Measurements from ENCODE around the gene ZC2HC1B. TPM values are rescaled to one million over a fixed set of nuclear protein-coding genes. Genes with fewer than 3 reads are reported as not detected.
"Not testable (repeated sequence)": the region's sequence is repeated elsewhere in the genome, so short reads cannot be mapped to it uniquely, and the experiment has no call there.

ZC2HC1B gene
- total and polyA plus RNA-seq, 10 of the 15 experiments (the other 5 are each of a cell fraction or from before 2014, with no cell fraction given): 0.09 to 0.36 (median 0.31) TPM; not detected in 5

GRCh38 chr6:143867236-143867635, 3.0 kb downstream of the ZC2HC1B start:
- Histone ChIP-seq H3K27me3 (replicated peaks in 1 of 2; ENCODE audit: control insufficient read depth in 2 of 2, insufficient read depth in 2 of 2, low read length in 1 of 2) (no peaks in the 10 kb centered on the region), H4K20me1 (ENCODE audit: control insufficient read depth, insufficient read depth) (no peaks in the 10 kb centered on the region), H3K9ac (ENCODE audit: control insufficient read depth, insufficient read depth, low read length) (no peak overlapping the region), H3K4me1 (ENCODE audit: control insufficient read depth, insufficient read depth, low read length) (no peaks in the 10 kb centered on the region), H3K4me2 (ENCODE audit: control insufficient read depth, insufficient read depth) (no peak overlapping the region), H2AFZ (ENCODE audit: control insufficient read depth, low read depth, low read length) (no peak overlapping the region), H3K79me2 (ENCODE audit: control insufficient read depth, insufficient read depth, low read length) (no peaks in the 10 kb centered on the region), H3K4me3 (no peak overlapping the region), H3K9me3 (replicated peaks; ENCODE audit: control insufficient read depth, insufficient read depth, low read length) (peaks cover 2% of the 10 kb centered on the region; the same call in 2 of the 3 replicates), H3K27ac (ENCODE audit: control insufficient read depth, insufficient read depth) (no peak overlapping the region), H3K36me3 (ENCODE audit: control insufficient read depth in 2 of 2, insufficient read depth in 2 of 2, low read length in 1 of 2) (peaks cover 0 to 5% of the 10 kb centered on the region in 2 experiments; a peak in 2 of 4 replicates)
- POLR2A ChIA-PET: no interaction called here
- ATAC-seq (no peak), DNase-seq (ENCODE audit: low read depth, low spot score) (no peak), FAIRE-seq (no peak)
- CTCF ChIA-PET: no interaction called here
- RAD21 ChIA-PET (ENCODE audit: unreplicated experiment): no interaction called here
- no peak for TF ChIP-seq BCLAF1 (IDR thresholded peaks at IDR 0.05)
- TF ChIP-seq IKZF1 (conservative IDR thresholded peaks at IDR 0.05): no peak
- no peak for TF ChIP-seq BRCA1 (IDR thresholded peaks at IDR 0.05; ENCODE audit: low read depth, low read length)
- no peak for TF ChIP-seq JUNB (IDR thresholded peaks at IDR 0.05)
- in situ Hi-C loops (cut with MboI) (no loop called here), intact Hi-C loops (cut with micrococcal nuclease; ENCODE audit: unreplicated experiment) (no loop called here)
- no TSS peak for BruUV-seq (replicated peaks)
- SMC1A ChIA-PET (ENCODE audit: uncharacterized antibody, unreplicated experiment): interaction anchor here (0.5 to 1.0 kb wide), 2 partner anchors 9 to 250 kb away, joined by 3 read pairs; no protein-coding TSS in a partner anchor

- BruUV-seq (replicated peaks); POLR2A ChIA-PET; H3K9me3 ChIP-seq (replicated peaks; ENCODE audit: control insufficient read depth, insufficient read depth, low read length); SMC1A ChIA-PET (ENCODE audit: uncharacterized antibody, unreplicated experiment); FAIRE-seq; intact Hi-C loops (cut with micrococcal nuclease; ENCODE audit: unreplicated experiment); RAD21 ChIA-PET (ENCODE audit: unreplicated experiment); DNase-seq (ENCODE audit: low read depth, low spot score); H2AFZ ChIP-seq (ENCODE audit: control insufficient read depth, low read depth, low read length); ATAC-seq; in situ Hi-C loops (cut with MboI); H3K27ac ChIP-seq (ENCODE audit: control insufficient read depth, insufficient read depth); H3K4me1 ChIP-seq (ENCODE audit: control insufficient read depth, insufficient read depth, low read length); H3K9ac ChIP-seq (ENCODE audit: control insufficient read depth, insufficient read depth, low read length); H3K4me2 ChIP-seq (ENCODE audit: control insufficient read depth, insufficient read depth); H3K27me3 ChIP-seq (replicated peaks in 1 of 2; ENCODE audit: control insufficient read depth in 2 of 2, insufficient read depth in 2 of 2, low read length in 1 of 2); H4K20me1 ChIP-seq (ENCODE audit: control insufficient read depth, insufficient read depth); H3K4me3 ChIP-seq; H3K36me3 ChIP-seq (ENCODE audit: control insufficient read depth in 2 of 2, insufficient read depth in 2 of 2, low read length in 1 of 2); H3K79me2 ChIP-seq (ENCODE audit: control insufficient read depth, insufficient read depth, low read length); CTCF ChIA-PET: not testable (repeated sequence)
- WGBS (ENCODE audit: insufficient coverage, insufficient replicate concordance, low lambda C conversion rate, missing lambda C conversion rate): 94% methylated on average over 3 of the region's 3 CpGs
These were observed 4.5 kb downstream of the ZC2HC1B start for GRCh38 chr6:143868808-143869207.

- POLR2A ChIA-PET: not testable (repeated sequence)
These were observed 7.0 kb downstream of the ZC2HC1B start for GRCh38 chr6:143871202-143871730.

More at GRCh38 chr6:143871202-143871730, 7.0 kb downstream of the ZC2HC1B start:
- SMC1A ChIA-PET (ENCODE audit: uncharacterized antibody, unreplicated experiment); H2AFZ ChIP-seq (ENCODE audit: control insufficient read depth, low read depth, low read length); DNase-seq (ENCODE audit: low read depth, low spot score); intact Hi-C loops (cut with micrococcal nuclease; ENCODE audit: unreplicated experiment); H3K4me3 ChIP-seq; H3K79me2 ChIP-seq (ENCODE audit: control insufficient read depth, insufficient read depth, low read length); H3K27ac ChIP-seq (ENCODE audit: control insufficient read depth, insufficient read depth); H3K27me3 ChIP-seq (replicated peaks in 1 of 2; ENCODE audit: control insufficient read depth in 2 of 2, insufficient read depth in 2 of 2, low read length in 1 of 2); H3K9ac ChIP-seq (ENCODE audit: control insufficient read depth, insufficient read depth, low read length); H3K4me2 ChIP-seq (ENCODE audit: control insufficient read depth, insufficient read depth); H3K36me3 ChIP-seq (ENCODE audit: control insufficient read depth in 2 of 2, insufficient read depth in 2 of 2, low read length in 1 of 2); BruUV-seq (replicated peaks); H3K9me3 ChIP-seq (replicated peaks; ENCODE audit: control insufficient read depth, insufficient read depth, low read length); H4K20me1 ChIP-seq (ENCODE audit: control insufficient read depth, insufficient read depth); RAD21 ChIA-PET (ENCODE audit: unreplicated experiment); H3K4me1 ChIP-seq (ENCODE audit: control insufficient read depth, insufficient read depth, low read length); CTCF ChIA-PET; in situ Hi-C loops (cut with MboI); ATAC-seq; FAIRE-seq: not testable (repeated sequence)
- WGBS (ENCODE audit: insufficient coverage, insufficient replicate concordance, low lambda C conversion rate, missing lambda C conversion rate): 90% methylated on average over 1 of the region's 1 CpG
